DND-41 (cell line): ENCODE results near the gene MEX3C.

Experiments
- ATAC-seq: fragments of 200-7000 bp; cut with Tn5 transposase; 3 replicates; pipeline ENCODE4 v1.9.1; 2021; ENCODE audit warnings: low read depth; ENCODE audit not compliant: insufficient read depth
- DNase-seq: peaks from one replicate; pipeline ENCODE4 v3.0.0-alpha.2; 2020
- H2AFZ ChIP-seq: 2 replicates; pipeline ENCODE4 v1.6.0; 2012; ENCODE audit warnings: low read depth, low read length
- H3K27ac ChIP-seq: 2 replicates; pipeline ENCODE4 v1.5.1; 2012; ENCODE audit warnings: low read length, inconsistent platforms
- H3K27me3 ChIP-seq: fragments of 200-600 bp; sonication (generic); 2 replicates; pipeline ENCODE4 v1.6.0; 2012; ENCODE audit warnings: low read length, mild to moderate bottlenecking, inconsistent platforms; ENCODE audit not compliant: insufficient read depth, poor library complexity
- H3K36me3 ChIP-seq: 2 replicates; pipeline ENCODE4 v1.5.1; 2012; ENCODE audit warnings: low read length, inconsistent platforms; ENCODE audit not compliant: insufficient read depth
- H3K4me1 ChIP-seq: 2 replicates; pipeline ENCODE4 v1.5.1; 2012; ENCODE audit warnings: mild to moderate bottlenecking, low read length; ENCODE audit not compliant: insufficient read depth
- H3K4me2 ChIP-seq: 2 replicates; pipeline ENCODE4 v1.6.0; 2012; ENCODE audit warnings: mild to moderate bottlenecking, moderate library complexity, low read length, inconsistent platforms; ENCODE audit not compliant: insufficient read depth
- H3K4me3 ChIP-seq, 2 experiments: fragments of 200-600 bp in 1 of 2; shearing (Covaris generic) in 1 of 2; 2 replicates each; pipeline ENCODE4 v1.5.1; 2012 to 2016; ENCODE audit warnings: inconsistent platforms in 2 of 2, low read length in 2 of 2, mild to moderate bottlenecking in 2 of 2, low read depth in 1 of 2, moderate library complexity in 1 of 2
- H3K79me2 ChIP-seq: 2 replicates; pipeline ENCODE4 v1.6.0; 2012; ENCODE audit warnings: low read length, inconsistent platforms; ENCODE audit not compliant: insufficient read depth
- H3K9ac ChIP-seq: 2 replicates; pipeline ENCODE4 v1.6.0; 2012; ENCODE audit warnings: low read depth, mild to moderate bottlenecking, inconsistent platforms, low read length, moderate library complexity
- H3K9me3 ChIP-seq: 2 replicates; pipeline ENCODE4 v1.5.1; 2012; ENCODE audit warnings: low read length, moderate library complexity, mild to moderate bottlenecking, inconsistent platforms; ENCODE audit not compliant: insufficient read depth, severe bottlenecking
- H4K20me1 ChIP-seq: 2 replicates; pipeline ENCODE4 v1.6.0; 2012; ENCODE audit warnings: low read length; ENCODE audit not compliant: insufficient read depth
- CTCF ChIP-seq: IDR thresholded peaks from 2 replicates; pipeline ENCODE4 v1.5.1; 2012; ENCODE audit warnings: borderline replicate concordance, low read length, moderate library complexity, mild to moderate bottlenecking; ENCODE audit not compliant: poor library complexity, severe bottlenecking; ENCODE audit errors: extremely low read depth
- EZH2 ChIP-seq: IDR thresholded peaks from 3 replicates; pipeline ENCODE4 v1.6.1; 2012; ENCODE audit warnings: borderline replicate concordance, low read depth, mild to moderate bottlenecking, moderate library complexity, low read length, inconsistent platforms; ENCODE audit not compliant: severe bottlenecking

MEX3C gene

GRCh38 chr18:51146909-51147308, 50.6 kb downstream of the MEX3C start:
- TF ChIP-seq EZH2: no peak
- no peak for TF ChIP-seq CTCF
- Histone ChIP-seq H3K9me3 (no peaks in the 10 kb centered on the region), H3K4me1 (no peaks in the 10 kb centered on the region), H2AFZ (no peak overlapping the region), H3K4me2 (no peak overlapping the region), H3K9ac (no peak overlapping the region), H3K79me2 (no peaks in the 10 kb centered on the region), H4K20me1 (no peaks in the 10 kb centered on the region), H3K27me3 (no peaks in the 10 kb centered on the region), H3K4me3 (no peak overlapping the region), H3K36me3 (no peaks in the 10 kb centered on the region), H3K27ac (no peak overlapping the region)
- ATAC-seq: no peak
- no peak for DNase-seq

DNA sequence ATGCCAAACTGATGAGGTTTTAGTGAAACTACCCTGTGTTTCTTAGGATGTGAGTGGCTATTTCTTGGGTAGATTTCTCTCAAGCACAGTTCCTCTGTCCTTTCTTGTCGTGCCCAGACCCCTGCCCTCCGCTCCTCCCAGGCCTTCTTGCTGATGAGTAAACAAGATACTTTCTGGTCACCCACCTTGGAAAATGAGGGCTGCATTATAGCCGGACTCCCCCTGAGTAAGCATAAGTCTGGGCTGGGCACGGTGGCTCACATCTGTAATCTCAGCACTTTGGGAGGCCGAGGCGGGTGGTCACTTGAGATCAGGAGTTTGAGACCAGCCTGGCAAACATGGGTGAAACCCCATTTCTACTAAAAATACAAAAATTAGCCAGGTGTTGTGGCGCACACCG, 58.5 kb downstream of the MEX3C start:
- Histone ChIP-seq H4K20me1 (no peaks in the 10 kb centered on the region), H2AFZ (no peak overlapping the region), H3K9ac (no peak overlapping the region), H3K27ac (no peak overlapping the region), H3K27me3 (no peaks in the 10 kb centered on the region), H3K4me2 (no peak overlapping the region), H3K79me2 (no peaks in the 10 kb centered on the region), H3K36me3 (no peaks in the 10 kb centered on the region), H3K4me1 (no peaks in the 10 kb centered on the region), H3K4me3 (no peak overlapping the region), H3K9me3 (no peaks in the 10 kb centered on the region)
- TF ChIP-seq CTCF (no peak), EZH2 (no peak)
- DNase-seq (no peak), ATAC-seq (no peak)

DNA sequence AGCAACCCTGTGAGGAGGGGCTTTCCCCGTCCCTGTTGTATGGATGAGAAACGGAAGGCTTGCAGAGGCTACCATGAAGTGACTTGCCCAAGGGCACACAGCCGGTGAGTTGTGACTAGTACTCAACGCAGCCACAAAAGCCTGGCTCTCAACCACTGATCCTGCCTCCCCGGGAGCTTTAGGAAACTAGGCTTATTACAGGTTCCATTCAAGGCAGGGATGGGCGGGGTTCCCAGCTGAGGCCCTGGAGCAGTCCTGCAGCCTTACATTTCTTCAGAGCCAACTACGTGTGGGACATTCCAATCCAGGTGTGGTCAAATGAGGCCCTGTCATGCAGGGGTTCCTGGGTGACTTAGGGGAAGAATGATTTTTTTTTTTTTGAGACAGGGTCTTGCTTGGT, 59.6 kb downstream of the MEX3C start:
- Histone ChIP-seq H3K4me3 (no peak overlapping the region), H3K27me3 (no peaks in the 10 kb centered on the region), H4K20me1 (no peaks in the 10 kb centered on the region), H3K9me3 (no peaks in the 10 kb centered on the region), H3K27ac (no peak overlapping the region), H3K79me2 (no peaks in the 10 kb centered on the region), H3K4me1 (no peaks in the 10 kb centered on the region), H3K4me2 (no peak overlapping the region), H3K9ac (no peak overlapping the region), H2AFZ (no peak overlapping the region), H3K36me3 (no peaks in the 10 kb centered on the region)
- ATAC-seq (no peak), DNase-seq (no peak)
- TF ChIP-seq EZH2 (no peak), CTCF (no peak)

DNA sequence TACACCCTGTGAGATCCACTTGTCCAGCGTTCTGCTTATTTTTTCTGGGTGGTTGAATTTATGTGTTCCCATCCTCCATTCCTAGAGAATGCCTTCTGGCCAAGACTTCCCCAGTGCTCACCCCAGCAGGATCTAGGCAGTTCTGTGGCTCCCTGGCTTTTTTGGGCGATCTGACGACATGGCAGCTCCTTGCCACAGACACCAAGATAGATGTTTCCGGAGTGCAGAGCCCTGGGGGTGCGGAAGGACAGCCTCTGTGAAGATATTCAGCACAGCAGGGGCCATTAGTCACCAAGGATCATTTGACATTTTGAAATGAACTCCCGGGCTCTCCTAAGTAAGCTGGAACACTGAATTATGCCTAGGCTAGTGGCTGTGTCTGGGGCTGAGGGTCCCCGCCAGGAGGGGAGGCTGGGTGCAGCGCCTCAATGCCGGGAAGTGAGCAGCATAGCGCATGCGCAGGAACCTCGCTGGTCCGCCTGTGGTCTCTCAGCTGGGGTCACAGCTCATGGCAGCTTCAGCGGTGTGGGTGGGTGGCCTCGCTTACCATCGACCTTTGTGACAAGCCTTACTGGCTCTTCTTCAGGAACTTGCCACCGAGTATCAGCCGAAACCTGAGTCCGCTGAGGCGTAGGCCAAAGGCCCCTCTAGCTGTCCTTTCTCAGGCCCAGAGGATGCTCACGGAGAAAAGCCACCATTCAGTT, 60.3 kb downstream of the MEX3C start:
- Histone ChIP-seq H3K79me2 (no peaks in the 10 kb centered on the region), H3K4me2 (no peak overlapping the region), H3K36me3 (no peaks in the 10 kb centered on the region), H3K27ac (no peak overlapping the region), H3K4me1 (no peaks in the 10 kb centered on the region), H3K4me3 (no peak overlapping the region), H2AFZ (no peak overlapping the region), H3K9me3 (no peaks in the 10 kb centered on the region), H3K9ac (no peak overlapping the region), H4K20me1 (no peaks in the 10 kb centered on the region), H3K27me3 (no peaks in the 10 kb centered on the region)
- no peak for TF ChIP-seq CTCF
- no peak for TF ChIP-seq EZH2
- no peak for ATAC-seq
- no peak for DNase-seq
